GM21825 (cell line): ENCODE results near the gene CTTN.

Source experiments
- ATAC-seq: cut with Tn5 transposase; IDR thresholded peaks from one replicate; pipeline ENCODE4 v1.9.1; 2021; ENCODE audit warnings: mild to moderate bottlenecking, moderate library complexity; ENCODE audit not compliant: unreplicated experiment

The CTTN gene

GRCh38 chr11:70473186-70473872 is 75.0 kb downstream of the CTTN start:
- ATAC-seq: no peak

GRCh38 chr11:70473873-70474690 is 75.8 kb downstream of the CTTN start:
- no peak for ATAC-seq

GRCh38 chr11:70474710-70475109 is 76.4 kb downstream of the CTTN start:
- no peak for ATAC-seq

- no peak for ATAC-seq
These were observed 78.3 kb downstream of the CTTN start for GRCh38 chr11:70476669-70477068.

GRCh38 chr11:70477176-70477575 is 78.8 kb downstream of the CTTN start:
- ATAC-seq: no peak

GRCh38 chr11:70477609-70478008 is 79.3 kb downstream of the CTTN start:
- no peak for ATAC-seq

GRCh38 chr11:70478166-70478890 is 80.0 kb downstream of the CTTN start:
- ATAC-seq: no peak

GRCh38 chr11:70480711-70481110 is 82.4 kb downstream of the CTTN start:
- no peak for ATAC-seq

- ATAC-seq: no peak
These were observed 83.5 kb downstream of the CTTN start for GRCh38 chr11:70481625-70482528.

GRCh38 chr11:70482529-70482917 is 84.2 kb downstream of the CTTN start:
- ATAC-seq: no peak

GRCh38 chr11:70483077-70483861 is 84.9 kb downstream of the CTTN start:
- ATAC-seq: no peak

GRCh38 chr11:70483917-70484316 is 85.6 kb downstream of the CTTN start:
- ATAC-seq: no peak

- no peak for ATAC-seq
These were observed 87.1 kb downstream of the CTTN start for GRCh38 chr11:70485326-70486025.

GRCh38 chr11:70486026-70486415 is 87.7 kb downstream of the CTTN start:
- no peak for ATAC-seq
